Adipocyte (in vitro differentiated cells): Measurements from ENCODE around the gene ZMYM3.

Experiments
- DNase-seq: peaks from one replicate; pipeline ENCODE4 v3.0.0-alpha.2; 2015; ENCODE audit warnings: low read depth
- H3K27me3 ChIP-seq: replicated peaks from 2 replicates; pipeline ENCODE4 v1.7.0; 2013; ENCODE audit warnings: mild to moderate bottlenecking, low read length, moderate library complexity; ENCODE audit not compliant: control insufficient read depth, insufficient read depth
- H3K36me3 ChIP-seq: 2 replicates; pipeline ENCODE4 v1.7.0; 2013; ENCODE audit warnings: low read length, mild to moderate bottlenecking, moderate library complexity; ENCODE audit not compliant: control insufficient read depth, insufficient read depth, severe bottlenecking
- H3K4me1 ChIP-seq: 2 replicates; pipeline ENCODE4 v1.7.0; 2013; ENCODE audit warnings: mild to moderate bottlenecking, low read length, moderate library complexity; ENCODE audit not compliant: control insufficient read depth, insufficient read depth
- H3K4me3 ChIP-seq: 2 replicates; pipeline ENCODE4 v1.7.0; 2013; ENCODE audit warnings: mild to moderate bottlenecking, low read length, moderate library complexity
- H3K9ac ChIP-seq: 2 replicates; pipeline ENCODE4 v1.7.0; 2013; ENCODE audit warnings: mild to moderate bottlenecking, low read length, moderate library complexity
- H3K9me3 ChIP-seq: 2 replicates; pipeline ENCODE4 v1.7.0; 2013; ENCODE audit warnings: mild to moderate bottlenecking, low read length, moderate library complexity; ENCODE audit not compliant: control insufficient read depth

The ZMYM3 gene

GRCh38 chrX:71225009-71225408, 28.9 kb downstream of the ZMYM3 start:
- Histone ChIP-seq H3K4me3 (no peak overlapping the region), H3K27me3 (peaks cover 23% of the 10 kb centered on the region), H3K9me3 (no peaks in the 10 kb centered on the region), H3K36me3 (no peaks in the 10 kb centered on the region), H3K9ac (no peak overlapping the region), H3K4me1 (peaks cover 8% of the 10 kb centered on the region)
- no peak for DNase-seq

DNA sequence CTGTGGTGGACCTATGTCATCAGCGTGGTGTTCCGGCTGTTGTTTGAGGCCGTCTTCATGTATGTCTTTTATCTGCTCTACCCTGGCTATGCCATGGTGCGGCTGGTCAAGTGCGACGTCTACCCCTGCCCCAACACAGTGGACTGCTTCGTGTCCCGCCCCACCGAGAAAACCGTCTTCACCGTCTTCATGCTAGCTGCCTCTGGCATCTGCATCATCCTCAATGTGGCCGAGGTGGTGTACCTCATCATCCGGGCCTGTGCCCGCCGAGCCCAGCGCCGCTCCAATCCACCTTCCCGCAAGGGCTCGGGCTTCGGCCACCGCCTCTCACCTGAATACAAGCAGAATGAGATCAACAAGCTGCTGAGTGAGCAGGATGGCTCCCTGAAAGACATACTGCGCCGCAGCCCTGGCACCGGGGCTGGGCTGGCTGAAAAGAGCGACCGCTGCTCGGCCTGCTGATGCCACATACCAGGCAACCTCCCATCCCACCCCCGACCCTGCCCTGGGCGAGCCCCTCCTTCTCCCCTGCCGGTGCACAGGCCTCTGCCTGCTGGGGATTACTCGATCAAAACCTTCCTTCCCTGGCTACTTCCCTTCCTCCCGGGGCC, 29.7 kb downstream of the ZMYM3 start:
- Histone ChIP-seq H3K4me3 (no peak overlapping the region), H3K36me3 (no peaks in the 10 kb centered on the region), H3K27me3 (peaks cover 18% of the 10 kb centered on the region), H3K9ac (no peak overlapping the region), H3K4me1 (peaks cover 8% of the 10 kb centered on the region), H3K9me3 (no peaks in the 10 kb centered on the region)
- DNase-seq: no peak

- Histone ChIP-seq H3K9ac (no peak within 1 kb of the TSS), H3K4me3 (no peak within 1 kb of the TSS), H3K9me3 (no peaks in the 10 kb centered on the region), H3K4me1 (peaks cover 8% of the 10 kb centered on the region), H3K36me3 (no peaks in the 10 kb centered on the region), H3K27me3 (peaks cover 12% of the 10 kb centered on the region)
- DNase-seq: no peak
These were observed 31.0 kb downstream of the ZMYM3 start, which contains the start of gene GJB1 for GRCh38 chrX:71222929-71223328. Gene GJB1 (plus strand): TSS chrX:71223224. CDS start chrX:71223708, 484 bp downstream.

- Histone ChIP-seq H3K9ac (no peak overlapping the region), H3K4me3 (no peak overlapping the region), H3K27me3 (peaks cover 21% of the 10 kb centered on the region), H3K9me3 (no peaks in the 10 kb centered on the region), H3K36me3 (no peaks in the 10 kb centered on the region), H3K4me1 (peaks cover 8% of the 10 kb centered on the region)
- no peak for DNase-seq
These were observed 32.8 kb downstream of the ZMYM3 start for GRCh38 chrX:71221145-71221544.

- no peak for DNase-seq
- Histone ChIP-seq H3K36me3 (no peaks in the 10 kb centered on the region), H3K27me3 (peaks cover 40% of the 10 kb centered on the region), H3K9ac (no peak overlapping the region), H3K9me3 (no peaks in the 10 kb centered on the region), H3K4me1 (no peaks in the 10 kb centered on the region), H3K4me3 (no peak overlapping the region)
These were observed 36.6 kb downstream of the ZMYM3 start for GRCh38 chrX:71217298-71217697.

- no peak overlapping the region for H3K4me3 ChIP-seq
- no peaks in the 10 kb centered on the region for H3K9me3 ChIP-seq
- H3K4me1 ChIP-seq: no peaks in the 10 kb centered on the region
- H3K9ac ChIP-seq: no peak overlapping the region
- H3K27me3 ChIP-seq: peaks cover 39% of the 10 kb centered on the region
- H3K36me3 ChIP-seq: no peaks in the 10 kb centered on the region
- no peak for DNase-seq
These were observed 37.5 kb downstream of the ZMYM3 start for GRCh38 chrX:71216485-71216884.

- Histone ChIP-seq H3K9me3 (no peaks in the 10 kb centered on the region), H3K9ac (no peak overlapping the region), H3K4me1 (no peaks in the 10 kb centered on the region), H3K4me3 (no peak overlapping the region), H3K27me3 (peaks cover 37% of the 10 kb centered on the region), H3K36me3 (no peaks in the 10 kb centered on the region)
- no peak for DNase-seq
These were observed 38.5 kb downstream of the ZMYM3 start for GRCh38 chrX:71215338-71215912.

DNA sequence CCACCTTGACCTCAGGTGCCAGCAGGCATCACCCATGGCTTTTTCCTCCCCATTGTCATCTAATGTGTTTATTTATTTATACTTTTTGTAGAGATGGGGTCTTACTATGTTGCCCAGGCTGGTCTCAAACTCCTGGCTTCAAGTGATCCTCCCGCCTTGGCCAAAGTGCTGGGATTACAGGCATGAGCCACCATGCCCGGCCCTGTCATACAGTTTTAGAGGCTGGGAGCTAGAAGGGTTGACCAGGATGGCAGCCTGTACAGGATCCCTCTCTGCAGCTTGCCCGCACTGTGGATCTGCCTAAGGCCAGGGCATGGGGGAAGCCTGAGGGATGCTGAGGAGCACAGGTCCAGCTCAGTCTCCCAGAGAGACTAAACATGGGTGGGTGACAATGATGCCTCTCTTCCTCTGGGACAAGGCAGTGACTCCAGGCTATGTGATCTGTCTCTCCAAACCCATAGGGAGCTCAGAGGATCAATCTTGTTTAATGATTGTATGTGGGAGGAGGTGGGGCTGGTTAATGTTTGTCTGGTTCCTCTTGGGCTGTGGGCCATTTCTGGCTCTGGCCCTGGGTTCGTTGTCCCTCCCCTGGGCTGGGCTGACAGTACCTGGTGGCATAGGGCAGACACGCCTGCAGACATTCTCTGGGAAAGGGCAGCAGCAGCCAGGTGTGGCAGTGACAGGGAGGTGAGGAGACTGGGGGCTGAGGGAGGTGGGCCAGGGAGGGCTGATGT, 39.2 kb downstream of the ZMYM3 start:
- DNase-seq: no peak
- H3K27me3 ChIP-seq: peaks cover 37% of the 10 kb centered on the region
- H3K4me3 ChIP-seq: no peak overlapping the region
- H3K36me3 ChIP-seq: no peaks in the 10 kb centered on the region
- no peak overlapping the region for H3K9ac ChIP-seq
- H3K9me3 ChIP-seq: no peaks in the 10 kb centered on the region
- H3K4me1 ChIP-seq: no peaks in the 10 kb centered on the region

DNA sequence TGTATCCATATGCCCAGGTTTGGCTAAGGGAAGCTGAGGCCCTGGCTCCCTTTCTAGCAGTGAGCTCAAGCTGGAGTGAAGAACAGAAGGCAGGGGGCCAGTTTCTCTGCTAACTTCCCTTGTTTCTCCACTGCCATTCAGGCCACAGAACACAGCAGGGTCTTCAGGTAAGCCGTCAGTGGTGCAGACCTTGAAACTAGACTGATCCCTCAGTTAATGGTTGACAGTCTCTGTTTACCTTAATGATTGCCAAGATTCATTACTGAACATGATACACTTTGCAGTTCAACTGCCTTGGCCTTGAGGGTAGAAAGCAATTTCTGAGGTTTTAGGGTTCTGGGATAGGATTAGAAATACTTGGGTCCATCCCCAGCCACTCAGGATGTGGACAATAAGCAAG, 39.8 kb downstream of the ZMYM3 start:
- H3K4me3 ChIP-seq: no peak overlapping the region
- no peaks in the 10 kb centered on the region for H3K36me3 ChIP-seq
- no peak for DNase-seq
- peaks cover 37% of the 10 kb centered on the region for H3K27me3 ChIP-seq
- no peak overlapping the region for H3K9ac ChIP-seq
- no peaks in the 10 kb centered on the region for H3K4me1 ChIP-seq
- no peaks in the 10 kb centered on the region for H3K9me3 ChIP-seq

GRCh38 chrX:71212536-71212935, 41.4 kb downstream of the ZMYM3 start:
- Histone ChIP-seq H3K4me3 (no peak overlapping the region), H3K9ac (no peak overlapping the region), H3K9me3 (no peaks in the 10 kb centered on the region), H3K36me3 (no peaks in the 10 kb centered on the region), H3K27me3 (peaks cover 36% of the 10 kb centered on the region), H3K4me1 (no peaks in the 10 kb centered on the region)
- no peak for DNase-seq

DNA sequence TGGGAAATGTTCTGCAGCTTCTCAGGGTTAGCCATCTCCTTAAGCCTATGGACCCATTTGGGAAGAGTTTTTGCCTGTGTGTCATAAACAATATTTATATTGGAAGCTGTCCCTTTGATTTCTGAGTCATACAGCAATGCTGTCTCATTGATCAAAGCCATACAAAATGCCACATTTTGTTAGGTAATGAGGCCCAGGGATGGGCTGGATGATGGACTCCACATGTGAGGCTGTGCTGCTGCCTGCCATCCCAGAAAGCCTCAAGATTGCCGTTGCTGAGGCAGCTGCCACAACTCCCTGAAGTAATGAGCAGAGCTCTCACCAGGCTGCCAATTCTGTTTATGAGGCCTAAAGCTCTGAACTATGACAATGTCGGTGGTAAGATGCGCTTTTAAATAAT, 43.1 kb downstream of the ZMYM3 start:
- no peaks in the 10 kb centered on the region for H3K9me3 ChIP-seq
- no peaks in the 10 kb centered on the region for H3K4me1 ChIP-seq
- no peak overlapping the region for H3K9ac ChIP-seq
- H3K4me3 ChIP-seq: no peak overlapping the region
- H3K36me3 ChIP-seq: no peaks in the 10 kb centered on the region
- peaks cover 26% of the 10 kb centered on the region for H3K27me3 ChIP-seq
- peak; percentile 41 for DNase-seq
